GM21526 (cell line): ENCODE data around the gene PCNA.

Experiments used
- ATAC-seq: cut with Tn5 transposase; IDR thresholded peaks from one replicate; pipeline ENCODE4 v1.9.1; 2021; ENCODE audit warnings: moderate library complexity; ENCODE audit not compliant: unreplicated experiment, low FRiP score

PCNA gene

GRCh38 chr20:5119435-5120184, at the start of gene PCNA:
Gene PCNA, minus strand, starts transcription at chr20:5119958. Its CDS starts 160 bp downstream, at chr20:5119798.
- peak; percentile 88 for ATAC-seq

- ATAC-seq = no peak
Observed at GRCh38 chr20:5168651-5169396, 49.1 kb upstream of the PCNA start.

GRCh38 chr20:5164645-5165625, 45.2 kb upstream of the PCNA start:
- no peak for ATAC-seq

GRCh38 chr20:5161536-5162164, 41.9 kb upstream of the PCNA start:
- ATAC-seq = no peak

GRCh38 chr20:5160882-5161281, 41.1 kb upstream of the PCNA start:
- no peak for ATAC-seq

- no peak for ATAC-seq
Observed at GRCh38 chr20:5159928-5160327, 40.2 kb upstream of the PCNA start.

GRCh38 chr20:5156675-5157448, 37.1 kb upstream of the PCNA start:
- no peak for ATAC-seq

GRCh38 chr20:5155404-5155803, 35.6 kb upstream of the PCNA start:
- ATAC-seq = no peak

- no peak for ATAC-seq
Observed at GRCh38 chr20:5154543-5154925, 34.8 kb upstream of the PCNA start.

GRCh38 chr20:5153612-5154542, 34.1 kb upstream of the PCNA start:
- ATAC-seq = no peak

- no peak for ATAC-seq
Observed at GRCh38 chr20:5153152-5153467, 33.4 kb upstream of the PCNA start.

- no peak for ATAC-seq
Observed at GRCh38 chr20:5150226-5151076, 30.7 kb upstream of the PCNA start.

GRCh38 chr20:5149892-5150225, 30.1 kb upstream of the PCNA start:
- no peak for ATAC-seq

GRCh38 chr20:5148581-5148980, 28.8 kb upstream of the PCNA start:
- ATAC-seq = no peak

- ATAC-seq = no peak
Observed at GRCh38 chr20:5146871-5147592, 27.3 kb upstream of the PCNA start.

- ATAC-seq = no peak
Observed at GRCh38 chr20:5146099-5146668, 26.4 kb upstream of the PCNA start.
